ENCODE measurements around the gene ACTR3.
A peak's percentile ranks its signal among the peaks of the same experiment; 100 is the strongest.

Gene ACTR3

DNA sequence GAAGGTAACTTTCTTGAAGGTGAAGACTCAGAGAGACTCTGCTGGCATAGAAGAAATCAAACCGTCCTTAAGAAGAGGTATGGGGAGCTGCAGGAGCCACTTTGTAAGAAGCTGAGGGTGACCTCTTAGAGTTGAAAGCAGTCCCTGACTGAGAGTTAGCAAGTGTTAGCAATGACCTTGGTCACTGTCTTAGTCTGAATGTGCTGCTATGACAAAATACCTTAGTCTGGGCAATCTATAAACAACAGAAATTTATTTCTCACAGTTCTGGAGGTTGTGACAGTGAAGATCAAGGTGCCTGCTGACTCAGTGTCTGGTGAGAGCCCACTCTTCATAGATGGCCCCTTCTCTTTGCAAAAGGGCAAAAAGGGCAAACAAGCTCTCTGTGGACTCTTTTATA lies 35.7 kb upstream of the ACTR3 start:
- no peak overlapping the region for H3K4me2 ChIP-seq (ENCODE audit: low read depth, low read length, poor library complexity, severe bottlenecking)
- H3K27ac ChIP-seq (ENCODE audit: low read depth, low read length), result peak overlapping the region; percentile 75; the same call in 1 of the 2 replicates

GRCh38 chr2:113854970-113855740 lies 34.7 kb upstream of the ACTR3 start:
- Histone ChIP-seq H3K4me3 (ENCODE audit: insufficient read depth, low read length, poor library complexity, severe bottlenecking) (no peak overlapping the region), H3K9me2 (replicated peaks; ENCODE audit: insufficient read depth, low read length) (no peaks in the 10 kb centered on the region), H3K27ac (ENCODE audit: low read depth, low read length) (peak overlapping the region; percentile 75), H4K20me1 (ENCODE audit: low read depth, low read length) (no peaks in the 10 kb centered on the region), H3K36me3 (ENCODE audit: low read length) (no peaks in the 10 kb centered on the region), H2AFZ (ENCODE audit: low read depth, low read length, severe bottlenecking) (peak overlapping the region; percentile 18), H3K79me2 (ENCODE audit: insufficient read depth, low read length) (no peaks in the 10 kb centered on the region), H3K9ac (ENCODE audit: low read length) (peak overlapping the region; percentile 36), H3K9me3 (ENCODE audit: insufficient read depth, low read length) (no peaks in the 10 kb centered on the region), H3F3A (ENCODE audit: insufficient read depth) (peaks cover 52% of the 10 kb centered on the region), H3K27me3 (ENCODE audit: low read length) (no peaks in the 10 kb centered on the region), H3K4me2 (ENCODE audit: low read depth, low read length, poor library complexity, severe bottlenecking) (peak overlapping the region; percentile 28)
- TF ChIP-seq, protein P1, sequence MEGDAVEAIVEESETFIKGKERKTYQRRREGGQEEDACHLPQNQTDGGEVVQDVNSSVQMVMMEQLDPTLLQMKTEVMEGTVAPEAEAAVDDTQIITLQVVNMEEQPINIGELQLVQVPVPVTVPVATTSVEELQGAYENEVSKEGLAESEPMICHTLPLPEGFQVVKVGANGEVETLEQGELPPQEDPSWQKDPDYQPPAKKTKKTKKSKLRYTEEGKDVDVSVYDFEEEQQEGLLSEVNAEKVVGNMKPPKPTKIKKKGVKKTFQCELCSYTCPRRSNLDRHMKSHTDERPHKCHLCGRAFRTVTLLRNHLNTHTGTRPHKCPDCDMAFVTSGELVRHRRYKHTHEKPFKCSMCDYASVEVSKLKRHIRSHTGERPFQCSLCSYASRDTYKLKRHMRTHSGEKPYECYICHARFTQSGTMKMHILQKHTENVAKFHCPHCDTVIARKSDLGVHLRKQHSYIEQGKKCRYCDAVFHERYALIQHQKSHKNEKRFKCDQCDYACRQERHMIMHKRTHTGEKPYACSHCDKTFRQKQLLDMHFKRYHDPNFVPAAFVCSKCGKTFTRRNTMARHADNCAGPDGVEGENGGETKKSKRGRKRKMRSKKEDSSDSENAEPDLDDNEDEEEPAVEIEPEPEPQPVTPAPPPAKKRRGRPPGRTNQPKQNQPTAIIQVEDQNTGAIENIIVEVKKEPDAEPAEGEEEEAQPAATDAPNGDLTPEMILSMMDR (IDR thresholded peaks at IDR 0.05; ENCODE audit: insufficient read depth, low read length, poor library complexity, severe bottlenecking), result no peak
- no peak for TF ChIP-seq EZH2phosphoT487 (conservative IDR thresholded peaks at IDR 0.05; ENCODE audit: low read length)

More for the DNA sequence above, 35.7 kb upstream of the ACTR3 start:
- peaks cover 42% of the 10 kb centered on the region for H3F3A ChIP-seq (ENCODE audit: insufficient read depth)
- no peaks in the 10 kb centered on the region for H3K9me2 ChIP-seq (replicated peaks; ENCODE audit: insufficient read depth, low read length)
- H3K9ac ChIP-seq (ENCODE audit: low read length), result no peak overlapping the region
- no peaks in the 10 kb centered on the region for H3K9me3 ChIP-seq (ENCODE audit: insufficient read depth, low read length)
- no peak overlapping the region for H3K4me3 ChIP-seq (ENCODE audit: insufficient read depth, low read length, poor library complexity, severe bottlenecking)
- no peaks in the 10 kb centered on the region for H3K79me2 ChIP-seq (ENCODE audit: insufficient read depth, low read length)
- no peaks in the 10 kb centered on the region for H3K27me3 ChIP-seq (ENCODE audit: low read length)
- no peaks in the 10 kb centered on the region for H3K36me3 ChIP-seq (ENCODE audit: low read length)
- no peaks in the 10 kb centered on the region for H4K20me1 ChIP-seq (ENCODE audit: low read depth, low read length)
- TF ChIP-seq EZH2phosphoT487 (conservative IDR thresholded peaks at IDR 0.05; ENCODE audit: low read length), result no peak
- TF ChIP-seq, protein P1 (IDR thresholded peaks at IDR 0.05; ENCODE audit: insufficient read depth, low read length, poor library complexity, severe bottlenecking), result no peak
- H2AFZ ChIP-seq (ENCODE audit: low read depth, low read length, severe bottlenecking), result no peak overlapping the region

DNA sequence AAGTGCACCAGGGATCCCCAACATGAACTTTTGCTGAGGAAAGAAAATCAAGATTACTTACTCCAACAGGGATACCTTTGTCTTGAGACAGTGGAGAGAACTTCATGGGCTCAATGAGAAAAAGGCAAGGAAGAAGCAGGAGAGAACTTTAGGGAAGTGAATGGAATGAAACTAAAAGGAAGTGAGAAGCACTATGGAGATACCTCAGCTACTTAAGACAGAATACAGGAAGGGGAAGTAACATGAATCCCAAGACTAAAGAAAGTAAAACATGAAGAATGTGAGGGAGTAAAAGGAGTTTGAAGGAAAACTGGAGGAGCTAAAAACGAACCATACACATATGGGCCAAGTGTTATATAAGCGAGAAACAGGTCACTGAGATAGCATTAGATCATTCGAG lies 32.4 kb upstream of the ACTR3 start:
- Histone ChIP-seq H3K4me3 (ENCODE audit: insufficient read depth, low read length, poor library complexity, severe bottlenecking) (no peak overlapping the region), H3K27ac (ENCODE audit: low read depth, low read length) (peak overlapping the region; percentile 75), H3K36me3 (ENCODE audit: low read length) (no peaks in the 10 kb centered on the region; the same call in 1 of the 2 replicates), H3F3A (ENCODE audit: insufficient read depth) (peaks cover 75% of the 10 kb centered on the region), H4K20me1 (ENCODE audit: low read depth, low read length) (no peaks in the 10 kb centered on the region), H3K4me2 (ENCODE audit: low read depth, low read length, poor library complexity, severe bottlenecking) (peak overlapping the region; percentile 28), H3K9ac (ENCODE audit: low read length) (no peak overlapping the region), H3K9me3 (ENCODE audit: insufficient read depth, low read length) (no peaks in the 10 kb centered on the region), H3K79me2 (ENCODE audit: insufficient read depth, low read length) (no peaks in the 10 kb centered on the region), H2AFZ (ENCODE audit: low read depth, low read length, severe bottlenecking) (no peak overlapping the region), H3K9me2 (replicated peaks; ENCODE audit: insufficient read depth, low read length) (no peaks in the 10 kb centered on the region), H3K27me3 (ENCODE audit: low read length) (no peaks in the 10 kb centered on the region)
- TF ChIP-seq EZH2phosphoT487 (conservative IDR thresholded peaks at IDR 0.05; ENCODE audit: low read length), result no peak
- TF ChIP-seq, protein P1 (IDR thresholded peaks at IDR 0.05; ENCODE audit: insufficient read depth, low read length, poor library complexity, severe bottlenecking), result no peak
